GM23248 (cell line): ENCODE results near the gene PEX7.

Source experiments
- EZH2 ChIP-seq: fragments of 200-600 bp; sonication (generic); IDR thresholded peaks from 2 replicates; pipeline ENCODE4 v1.6.1; 2018; ENCODE audit warnings: antibody characterized with exemption, mild to moderate bottlenecking; ENCODE audit not compliant: insufficient read depth, poor library complexity, severe bottlenecking
- EZH2phosphoT487 ChIP-seq: fragments of 200-600 bp; sonication (generic); IDR thresholded peaks from 2 replicates; pipeline ENCODE4 v1.6.1; 2018; ENCODE audit warnings: antibody characterized with exemption, moderate library complexity, mild to moderate bottlenecking, low read depth; ENCODE audit not compliant: insufficient read depth

DNA sequence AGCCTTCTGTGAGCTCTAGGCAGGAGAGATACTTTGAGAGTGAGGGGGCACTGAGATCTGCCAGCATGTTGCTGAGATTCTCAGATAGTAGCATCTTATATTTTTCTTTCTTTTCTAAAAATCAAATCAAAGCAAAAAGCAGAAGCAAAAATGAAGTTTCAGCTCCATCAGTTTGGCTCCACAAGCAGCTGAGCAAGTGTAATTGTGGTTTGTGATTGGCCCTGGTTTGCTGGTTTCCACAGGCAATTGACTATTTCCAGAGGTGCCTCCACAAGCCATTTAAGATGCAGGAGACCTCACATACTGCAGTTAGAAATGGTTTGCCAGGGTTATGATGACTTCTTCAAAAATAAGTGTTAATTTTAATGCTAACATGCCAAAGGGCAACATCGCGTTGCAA is 104.0 kb downstream of the PEX7 start:
- TF ChIP-seq EZH2phosphoT487, result no peak
- TF ChIP-seq EZH2, result no peak
